ENCODE results near the gene LIPC. TPM values are rescaled to one million over a fixed set of nuclear protein-coding genes. Genes with fewer than 3 reads are reported as not detected.
A peak's percentile ranks its signal among the peaks of the same experiment; 100 is the strongest.

LIPC gene
- total RNA-seq, 4 donors from 2014 or later, result 0.28 to 0.51 TPM; not detected in 2

- intact Hi-C loops (cut with DNase I; ENCODE audit: low total_unique reads), result no loop called here
- TF ChIP-seq, protein P1, sequence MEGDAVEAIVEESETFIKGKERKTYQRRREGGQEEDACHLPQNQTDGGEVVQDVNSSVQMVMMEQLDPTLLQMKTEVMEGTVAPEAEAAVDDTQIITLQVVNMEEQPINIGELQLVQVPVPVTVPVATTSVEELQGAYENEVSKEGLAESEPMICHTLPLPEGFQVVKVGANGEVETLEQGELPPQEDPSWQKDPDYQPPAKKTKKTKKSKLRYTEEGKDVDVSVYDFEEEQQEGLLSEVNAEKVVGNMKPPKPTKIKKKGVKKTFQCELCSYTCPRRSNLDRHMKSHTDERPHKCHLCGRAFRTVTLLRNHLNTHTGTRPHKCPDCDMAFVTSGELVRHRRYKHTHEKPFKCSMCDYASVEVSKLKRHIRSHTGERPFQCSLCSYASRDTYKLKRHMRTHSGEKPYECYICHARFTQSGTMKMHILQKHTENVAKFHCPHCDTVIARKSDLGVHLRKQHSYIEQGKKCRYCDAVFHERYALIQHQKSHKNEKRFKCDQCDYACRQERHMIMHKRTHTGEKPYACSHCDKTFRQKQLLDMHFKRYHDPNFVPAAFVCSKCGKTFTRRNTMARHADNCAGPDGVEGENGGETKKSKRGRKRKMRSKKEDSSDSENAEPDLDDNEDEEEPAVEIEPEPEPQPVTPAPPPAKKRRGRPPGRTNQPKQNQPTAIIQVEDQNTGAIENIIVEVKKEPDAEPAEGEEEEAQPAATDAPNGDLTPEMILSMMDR (IDR thresholded peaks at IDR 0.05), result no peak
- TF ChIP-seq POLR2A (IDR thresholded peaks at IDR 0.05), result no peak
- no peaks in the 10 kb centered on the region for H3K27me3 ChIP-seq
- H3K27ac ChIP-seq, result peak overlapping the region in 1 of 2 donors; percentile 31
- H3K4me3 ChIP-seq, result no peak overlapping the region
- no peaks in the 10 kb centered on the region for H3K36me3 ChIP-seq
- H3K4me1 ChIP-seq, result no peaks in the 10 kb centered on the region
- no peak for DNase-seq
- no peaks in the 10 kb centered on the region for H3K9me3 ChIP-seq
Observed at GRCh38 chr15:58475573-58476524, 44.1 kb downstream of the LIPC start.

GRCh38 chr15:58476525-58477162 is 44.9 kb downstream of the LIPC start:
- H3K27ac ChIP-seq, result no peak overlapping the region
- no peaks in the 10 kb centered on the region for H3K27me3 ChIP-seq
- no peak for DNase-seq
- intact Hi-C loops (cut with DNase I; ENCODE audit: low total_unique reads), result no loop called here
- TF ChIP-seq, protein P1 (IDR thresholded peaks at IDR 0.05), result no peak
- TF ChIP-seq POLR2A (IDR thresholded peaks at IDR 0.05), result no peak
- H3K4me1 ChIP-seq, result no peaks in the 10 kb centered on the region
- H3K36me3 ChIP-seq, result no peaks in the 10 kb centered on the region
- H3K4me3 ChIP-seq, result no peak overlapping the region
- no peaks in the 10 kb centered on the region for H3K9me3 ChIP-seq

GRCh38 chr15:58477170-58477569 is 45.4 kb downstream of the LIPC start:
- Histone ChIP-seq H3K36me3 (no peaks in the 10 kb centered on the region), H3K27ac (no peak overlapping the region), H3K4me1 (no peaks in the 10 kb centered on the region)

DNA sequence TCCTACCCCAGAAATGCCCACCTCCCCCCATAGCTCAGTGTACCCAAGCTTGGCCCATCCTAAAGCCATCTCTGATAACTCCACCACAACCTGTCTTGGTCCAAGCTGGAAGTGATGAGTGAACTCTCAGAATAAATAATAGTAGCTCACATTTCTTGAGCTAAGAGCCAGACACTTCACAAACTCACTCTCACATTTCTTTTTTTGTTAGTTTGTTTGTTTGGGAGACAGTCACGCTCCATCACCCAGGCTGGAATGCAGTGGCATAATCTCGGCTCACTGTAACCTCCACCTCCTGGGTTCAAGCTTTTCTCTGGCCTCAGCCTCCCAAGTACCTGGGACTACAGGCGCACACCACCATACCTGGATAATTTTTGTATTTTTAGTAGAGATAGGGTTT is 46.2 kb downstream of the LIPC start:
- intact Hi-C loops (cut with DNase I; ENCODE audit: low total_unique reads), result no loop called here
- no peak overlapping the region for H3K27ac ChIP-seq
- H3K4me1 ChIP-seq, result no peaks in the 10 kb centered on the region
- H3K27me3 ChIP-seq, result no peaks in the 10 kb centered on the region
- TF ChIP-seq, protein P1 (IDR thresholded peaks at IDR 0.05), result no peak
- TF ChIP-seq POLR2A (IDR thresholded peaks at IDR 0.05), result no peak
- H3K4me3 ChIP-seq, result no peak overlapping the region
- H3K9me3 ChIP-seq, result no peaks in the 10 kb centered on the region
- no peak for DNase-seq
- H3K36me3 ChIP-seq, result no peaks in the 10 kb centered on the region

More at GRCh38 chr15:58477170-58477569, 45.4 kb downstream of the LIPC start:
- no peak for DNase-seq
- no peak overlapping the region for H3K4me3 ChIP-seq
- intact Hi-C loops (cut with DNase I; ENCODE audit: low total_unique reads), result no loop called here
- no peaks in the 10 kb centered on the region for H3K27me3 ChIP-seq
- H3K9me3 ChIP-seq, result no peaks in the 10 kb centered on the region
- no peak for TF ChIP-seq POLR2A (IDR thresholded peaks at IDR 0.05)
- TF ChIP-seq, protein P1 (IDR thresholded peaks at IDR 0.05), result no peak

DNA sequence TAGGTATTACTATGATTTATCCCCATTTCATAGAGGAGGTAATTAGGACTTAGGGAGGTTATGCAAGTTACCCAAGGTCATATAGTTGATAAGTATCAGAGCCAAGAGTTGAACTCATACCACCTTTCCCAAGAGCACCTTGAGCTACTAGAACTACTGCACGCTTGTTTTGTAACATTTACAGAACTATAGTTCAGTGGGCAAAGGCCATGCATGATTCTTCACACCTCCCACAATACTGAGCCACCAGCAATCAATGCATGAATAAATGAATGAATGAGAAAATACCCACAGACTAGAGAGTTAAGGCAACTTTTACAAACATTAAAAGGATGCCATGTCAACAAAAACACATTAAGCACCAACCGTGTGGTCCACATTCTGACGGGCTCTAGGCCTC is 46.8 kb downstream of the LIPC start:
- no peaks in the 10 kb centered on the region for H3K9me3 ChIP-seq
- no peak overlapping the region for H3K27ac ChIP-seq
- H3K36me3 ChIP-seq, result no peaks in the 10 kb centered on the region
- H3K4me3 ChIP-seq, result no peak overlapping the region
- intact Hi-C loops (cut with DNase I; ENCODE audit: low total_unique reads), result no loop called here
- no peak for TF ChIP-seq POLR2A (IDR thresholded peaks at IDR 0.05)
- TF ChIP-seq, protein P1 (IDR thresholded peaks at IDR 0.05), result no peak
- H3K4me1 ChIP-seq, result no peaks in the 10 kb centered on the region
- DNase-seq, result no peak
- no peaks in the 10 kb centered on the region for H3K27me3 ChIP-seq
